Stimulated activated CD4-positive, alpha-beta T cell treated with anti-CD3 and anti-CD28 coated beads, Interleukin-2, amount 100 ng/mL, for 4 hours (primary cell): ENCODE data around the gene COL13A1.

Experiments used
- DNase-seq: peaks from one replicate; pipeline ENCODE4 v3.0.0-alpha.2; 2020; ENCODE audit warnings: low read depth

Gene COL13A1

DNA sequence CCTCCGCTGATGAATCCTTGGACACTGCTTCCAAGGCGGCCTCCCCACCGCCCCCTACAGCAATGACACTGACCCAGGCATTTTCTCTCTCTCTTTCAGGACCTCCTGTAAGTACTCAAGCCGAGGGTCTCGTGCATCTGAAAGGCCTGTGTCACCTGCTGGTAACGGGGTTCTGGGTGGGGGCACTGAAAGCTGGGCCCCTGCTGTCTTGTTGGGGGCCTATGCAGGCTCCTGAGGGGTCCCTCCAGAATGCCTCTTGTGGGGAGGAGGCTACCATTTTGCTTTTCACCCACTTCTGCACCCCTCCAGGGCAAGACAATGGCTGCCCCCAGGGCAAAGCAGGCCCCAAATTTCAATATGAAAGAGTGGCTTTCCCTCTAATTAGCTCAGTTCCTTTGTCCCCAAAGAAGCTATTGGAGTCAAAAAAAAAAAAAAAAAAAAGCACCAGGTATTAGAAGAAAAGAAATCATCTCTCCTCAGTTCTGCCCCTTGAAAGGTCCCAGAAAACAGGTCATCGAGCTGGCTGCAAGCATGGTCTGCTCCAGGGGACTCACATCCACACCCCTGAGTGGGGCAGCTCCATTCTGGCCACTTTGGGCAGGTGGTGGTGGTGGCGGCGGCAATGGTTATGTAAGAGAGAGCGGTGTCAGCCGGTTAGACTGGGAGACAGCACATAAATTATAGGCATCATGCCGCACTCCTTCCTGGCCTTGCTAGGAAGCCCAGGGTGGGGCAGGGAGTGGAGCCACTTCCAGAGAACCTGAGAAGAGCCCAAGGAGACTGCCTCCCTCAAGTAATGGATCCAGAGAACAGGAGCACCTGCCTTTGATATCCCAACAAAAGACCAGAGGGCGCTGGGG, 66.2 kb downstream of the COL13A1 start:
- DNase-seq, result no peak

DNA sequence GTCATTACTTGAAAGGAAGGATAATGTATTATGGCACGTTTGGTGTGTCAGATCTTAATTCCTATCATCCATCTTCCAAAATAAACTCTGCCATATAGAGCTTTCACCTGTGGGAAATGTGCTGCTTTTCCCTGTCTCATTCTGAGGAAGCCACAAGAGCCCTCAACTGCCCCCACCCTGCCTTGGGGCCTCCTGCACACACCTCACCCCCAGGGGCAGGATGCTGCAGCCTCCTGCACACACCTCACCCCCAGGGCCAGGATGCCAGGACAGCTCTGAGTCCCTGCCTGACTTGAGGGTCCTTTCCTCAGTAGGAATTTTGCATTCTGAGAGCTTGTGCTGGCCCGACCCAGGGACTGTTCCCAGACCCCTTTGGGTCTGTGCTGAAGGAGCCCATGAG, 67.1 kb downstream of the COL13A1 start:
- no peak for DNase-seq

DNA sequence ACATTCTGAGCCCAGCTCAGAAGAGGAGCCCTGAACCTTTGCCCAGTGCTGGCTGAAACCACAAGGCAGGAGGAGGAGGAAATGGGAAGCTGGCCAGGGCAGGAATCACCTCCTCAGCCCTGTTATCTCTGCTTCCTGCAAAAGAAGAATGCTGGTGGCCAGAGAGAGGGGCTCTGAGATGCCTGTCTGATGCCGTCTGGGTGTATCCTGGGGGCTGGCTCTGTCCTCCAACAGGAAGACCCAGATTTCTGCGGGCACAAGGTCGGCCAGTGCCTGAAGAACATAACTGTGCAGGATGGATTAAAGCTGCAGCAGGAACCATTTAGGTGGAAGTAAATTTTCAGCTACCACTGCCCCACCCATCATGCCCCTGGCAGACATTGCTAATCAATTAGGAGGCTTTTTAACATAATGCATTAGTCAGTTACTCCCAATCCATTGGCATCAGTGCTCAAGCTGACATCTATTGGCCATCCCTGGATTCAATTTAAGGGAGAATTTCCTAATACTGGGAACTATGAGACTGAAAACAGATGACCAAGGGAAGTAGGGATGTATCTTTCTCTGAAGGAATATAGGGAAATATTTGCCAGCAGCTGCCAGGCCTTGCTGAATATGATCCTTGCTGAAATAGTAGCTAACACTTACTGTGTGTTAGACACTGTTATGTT, 67.7 kb downstream of the COL13A1 start:
- DNase-seq, result no peak

DNA sequence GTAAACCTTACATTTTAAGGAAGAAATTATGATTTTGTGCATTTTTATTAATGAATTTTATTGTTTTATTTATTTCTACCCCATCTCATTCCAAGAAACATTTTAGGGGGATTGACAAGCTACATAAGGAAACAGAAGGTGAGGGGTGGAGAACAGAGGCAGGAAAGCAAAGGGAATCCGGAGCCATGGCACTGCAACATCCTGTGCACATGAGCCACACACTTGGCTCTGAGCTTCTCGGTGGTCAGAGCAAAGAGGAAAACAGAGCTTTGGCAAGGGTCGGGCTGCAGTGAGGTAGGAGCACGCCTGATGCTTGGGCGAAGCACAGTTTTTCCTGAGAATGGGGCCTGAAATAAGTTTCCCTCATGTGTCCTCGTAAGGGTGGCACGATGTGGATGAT, 68.9 kb downstream of the COL13A1 start:
- no peak for DNase-seq

- no peak for DNase-seq
Observed at GRCh38 chr10:69871074-69871473, 69.4 kb downstream of the COL13A1 start.

GRCh38 chr10:69872323-69872722, 70.6 kb downstream of the COL13A1 start:
- DNase-seq, result no peak

DNA sequence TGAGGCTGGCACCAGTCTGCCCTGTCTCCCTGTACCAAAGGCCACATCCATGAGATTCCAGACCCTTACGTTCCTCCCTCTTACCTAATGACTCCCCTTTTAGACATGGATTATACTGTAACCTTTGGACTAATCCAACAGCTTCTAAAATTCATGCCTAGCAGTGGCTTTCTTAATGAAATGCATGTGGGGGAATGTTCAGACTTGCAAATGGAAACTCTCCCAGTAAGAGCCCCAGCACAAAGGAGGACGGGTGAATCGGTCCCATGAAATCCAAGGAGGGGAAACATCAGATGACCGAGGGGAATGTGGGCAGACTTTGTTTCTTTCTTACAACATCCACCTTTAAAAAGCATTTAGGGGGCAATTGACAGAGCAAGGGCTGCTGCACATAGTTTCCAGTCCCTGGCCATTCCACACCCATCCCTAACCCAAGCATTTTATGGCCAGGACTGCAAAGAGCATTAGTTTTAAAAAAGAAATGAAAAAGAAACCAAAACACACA, 71.5 kb downstream of the COL13A1 start:
- DNase-seq, result no peak

DNA sequence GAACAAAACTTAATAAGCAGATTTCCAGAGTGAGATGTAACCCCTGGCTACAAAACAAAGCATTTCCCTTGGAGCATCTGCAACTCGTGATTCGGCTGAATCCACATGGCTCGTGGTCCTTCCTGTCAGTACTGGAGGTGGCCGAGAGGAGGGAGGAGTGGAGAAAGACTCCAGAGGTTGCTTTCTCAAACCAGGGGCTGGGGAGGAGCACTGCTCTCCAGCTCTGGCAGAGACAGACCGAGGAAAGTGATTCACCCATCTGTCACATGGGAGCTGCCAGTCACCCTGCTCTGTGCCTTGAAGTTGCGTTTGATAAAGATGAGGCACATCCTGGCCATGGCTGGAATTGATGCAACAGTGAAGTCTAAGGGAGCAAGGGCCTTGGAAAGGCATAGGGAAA, 72.7 kb downstream of the COL13A1 start:
- DNase-seq, result no peak

DNA sequence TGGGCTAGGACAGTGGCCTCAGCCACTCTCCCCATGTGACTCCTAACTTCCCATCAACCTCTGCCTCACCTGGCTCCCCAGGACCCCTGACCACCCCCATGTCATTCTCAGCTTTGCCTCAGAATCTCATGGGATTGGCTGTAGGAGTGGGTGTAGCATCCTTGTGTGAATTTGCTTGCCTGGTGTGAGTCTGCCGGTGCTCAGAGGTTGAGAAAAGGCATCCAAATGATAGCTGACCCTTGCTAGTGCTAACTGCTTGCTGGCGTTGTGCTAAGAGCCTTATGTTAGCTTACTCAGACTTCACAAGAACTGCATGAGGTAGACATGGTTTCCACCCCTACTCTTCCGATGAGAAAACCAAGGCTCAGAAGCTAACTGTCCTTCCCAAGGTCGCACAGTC, 74.2 kb downstream of the COL13A1 start:
- DNase-seq, result no peak

GRCh38 chr10:69876286-69876685, 74.6 kb downstream of the COL13A1 start:
- no peak for DNase-seq

GRCh38 chr10:69876931-69877330, 75.2 kb downstream of the COL13A1 start:
- DNase-seq, result no peak

- DNase-seq, result no peak
Observed at GRCh38 chr10:69878038-69878437, 76.3 kb downstream of the COL13A1 start.

- no peak for DNase-seq
Observed at GRCh38 chr10:69878951-69879350, 77.2 kb downstream of the COL13A1 start.

- no peak for DNase-seq
Observed at GRCh38 chr10:69879634-69880257, 78.0 kb downstream of the COL13A1 start.

GRCh38 chr10:69880301-69881081, 78.8 kb downstream of the COL13A1 start:
- DNase-seq, result no peak

GRCh38 chr10:69881202-69881601, 79.5 kb downstream of the COL13A1 start:
- no peak for DNase-seq

- DNase-seq, result no peak
Observed at GRCh38 chr10:69883310-69884023, 81.8 kb downstream of the COL13A1 start.

- no peak for DNase-seq
Observed at GRCh38 chr10:69884024-69884367, 82.3 kb downstream of the COL13A1 start.

- DNase-seq, result no peak
Observed at GRCh38 chr10:69884686-69885085, 83.0 kb downstream of the COL13A1 start.

DNA sequence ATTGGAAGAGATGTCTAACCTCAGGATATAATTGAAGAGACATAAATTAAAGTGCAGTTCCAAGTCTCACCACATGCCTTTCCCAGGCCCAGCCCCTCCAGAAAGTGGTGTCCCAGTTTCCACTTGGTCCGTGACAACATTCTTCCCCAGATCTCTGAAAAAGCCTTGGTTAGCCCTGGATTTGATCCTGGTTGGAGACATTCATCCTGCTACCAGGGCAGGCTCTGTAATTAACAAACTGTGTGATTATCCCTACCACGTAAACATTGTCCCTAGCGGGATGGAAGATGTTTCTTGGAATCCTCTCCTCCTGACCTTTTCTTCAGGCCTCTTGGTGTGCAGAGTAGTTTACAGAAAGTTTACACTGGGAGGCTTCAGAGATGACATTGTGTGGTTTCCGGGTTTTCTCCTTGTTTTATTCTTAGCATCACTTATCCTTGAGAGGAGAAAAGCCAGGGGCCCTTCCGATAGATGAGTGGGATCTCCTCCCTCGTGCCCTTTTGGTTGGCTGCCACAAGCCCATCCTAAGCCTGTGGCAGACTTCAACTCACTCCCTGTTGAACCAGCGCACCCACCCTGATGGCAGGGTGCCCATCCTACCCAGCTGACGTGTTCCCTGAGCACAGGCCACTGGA, 83.8 kb downstream of the COL13A1 start:
- DNase-seq, result no peak
